Central memory CD8-positive, alpha-beta T cell (primary cell): ENCODE data around the gene TMC3.

Experiments used
- ATAC-seq: fragments of 150-1000 bp; cut with Tn5 transposase; replicated peaks from 2 replicates; pipeline ENCODE4 v1.10.0; 2022; ENCODE audit warnings: mild to moderate bottlenecking, moderate FRiP score, moderate number of reproducible peaks; ENCODE audit not compliant: poor library complexity, severe bottlenecking; ENCODE audit errors: extremely low read depth
- DNase-seq, 2 donors: peaks; one replicate each; pipeline ENCODE4 v3.0.0; 2021; ENCODE audit warnings: low spot score in 2 of 2
- H3K27ac Mint-ChIP-seq: one replicate; pipeline ENCODE4 v1.8.0; 2022; ENCODE audit warnings: low read depth, mild to moderate bottlenecking, moderate library complexity, mixed read lengths
- H3K27me3 Mint-ChIP-seq: one replicate; pipeline ENCODE4 v1.8.0; 2022; ENCODE audit warnings: mixed read lengths
- H3K36me3 Mint-ChIP-seq: one replicate; pipeline ENCODE4 v1.8.0; 2022; ENCODE audit warnings: mild to moderate bottlenecking, moderate library complexity, mixed read lengths; ENCODE audit not compliant: insufficient read depth
- H3K4me1 Mint-ChIP-seq: one replicate; pipeline ENCODE4 v1.8.0; 2022; ENCODE audit warnings: mixed read lengths
- H3K4me3 Mint-ChIP-seq: one replicate; pipeline ENCODE4 v1.8.0; 2022; ENCODE audit warnings: mild to moderate bottlenecking, moderate library complexity, mixed read lengths
- H3K9me3 Mint-ChIP-seq: one replicate; pipeline ENCODE4 v1.8.0; 2022; ENCODE audit warnings: mixed read lengths

TMC3 gene

GRCh38 chr15:81400640-81401236, 26.7 kb upstream of the TMC3 start:
- H3K27me3 Mint-ChIP-seq = peaks cover 21% of the 10 kb centered on the region

GRCh38 chr15:81398910-81399551, 25.0 kb upstream of the TMC3 start:
- no peak for ATAC-seq

More at GRCh38 chr15:81400640-81401236, 26.7 kb upstream of the TMC3 start:
- Mint-ChIP-seq H3K27ac (no peak overlapping the region), H3K9me3 (no peaks in the 10 kb centered on the region), H3K4me3 (no peak overlapping the region), H3K36me3 (no peaks in the 10 kb centered on the region), H3K4me1 (no peaks in the 10 kb centered on the region)
- DNase-seq (no peak), ATAC-seq (no peak)

GRCh38 chr15:81398456-81398855, 24.4 kb upstream of the TMC3 start:
- H3K36me3 Mint-ChIP-seq = no peaks in the 10 kb centered on the region
- ATAC-seq (no peak), DNase-seq (no peak)
- H3K4me1 Mint-ChIP-seq = no peaks in the 10 kb centered on the region
- no peaks in the 10 kb centered on the region for H3K9me3 Mint-ChIP-seq
- H3K4me3 Mint-ChIP-seq = no peak overlapping the region
- H3K27ac Mint-ChIP-seq = no peak overlapping the region
- H3K27me3 Mint-ChIP-seq = peaks cover 2% of the 10 kb centered on the region

More at GRCh38 chr15:81398910-81399551, 25.0 kb upstream of the TMC3 start:
- DNase-seq = no peak
- Mint-ChIP-seq H3K27ac (no peak overlapping the region), H3K27me3 (peaks cover 8% of the 10 kb centered on the region), H3K9me3 (no peaks in the 10 kb centered on the region), H3K36me3 (no peaks in the 10 kb centered on the region), H3K4me3 (no peak overlapping the region), H3K4me1 (no peaks in the 10 kb centered on the region)

- no peak for ATAC-seq
- no peaks in the 10 kb centered on the region for H3K27me3 Mint-ChIP-seq
- no peak for DNase-seq
- H3K27ac Mint-ChIP-seq = no peak overlapping the region
- H3K4me1 Mint-ChIP-seq = no peaks in the 10 kb centered on the region
- peaks cover 2% of the 10 kb centered on the region for H3K36me3 Mint-ChIP-seq
- H3K9me3 Mint-ChIP-seq = no peaks in the 10 kb centered on the region
- H3K4me3 Mint-ChIP-seq = no peak overlapping the region
These were observed 20.6 kb upstream of the TMC3 start for GRCh38 chr15:81394603-81395002.

- DNase-seq (no peak), ATAC-seq (no peak)
- peaks cover 2% of the 10 kb centered on the region for H3K36me3 Mint-ChIP-seq
- H3K27me3 Mint-ChIP-seq = no peaks in the 10 kb centered on the region
- H3K4me1 Mint-ChIP-seq = no peaks in the 10 kb centered on the region
- H3K9me3 Mint-ChIP-seq = no peaks in the 10 kb centered on the region
- no peak overlapping the region for H3K27ac Mint-ChIP-seq
- no peak overlapping the region for H3K4me3 Mint-ChIP-seq
These were observed 17.6 kb upstream of the TMC3 start for GRCh38 chr15:81391657-81392056.

- H3K27ac Mint-ChIP-seq = no peak overlapping the region
- H3K36me3 Mint-ChIP-seq = peaks cover 2% of the 10 kb centered on the region
- H3K27me3 Mint-ChIP-seq = no peaks in the 10 kb centered on the region
- peaks cover 4% of the 10 kb centered on the region for H3K4me1 Mint-ChIP-seq
- no peak for DNase-seq
- no peak overlapping the region for H3K4me3 Mint-ChIP-seq
- no peaks in the 10 kb centered on the region for H3K9me3 Mint-ChIP-seq
- ATAC-seq = no peak
These were observed 14.4 kb upstream of the TMC3 start for GRCh38 chr15:81388436-81388770.

GRCh38 chr15:81387621-81388435, 13.8 kb upstream of the TMC3 start:
- Mint-ChIP-seq H3K4me3 (no peak overlapping the region), H3K9me3 (no peaks in the 10 kb centered on the region), H3K36me3 (peaks cover 2% of the 10 kb centered on the region), H3K27me3 (no peaks in the 10 kb centered on the region), H3K27ac (no peak overlapping the region), H3K4me1 (peaks cover 4% of the 10 kb centered on the region)
- ATAC-seq (no peak), DNase-seq (no peak)

- Mint-ChIP-seq H3K9me3 (no peaks in the 10 kb centered on the region), H3K27ac (no peak overlapping the region), H3K4me3 (no peak overlapping the region), H3K27me3 (no peaks in the 10 kb centered on the region), H3K36me3 (no peaks in the 10 kb centered on the region), H3K4me1 (peaks cover 4% of the 10 kb centered on the region)
- no peak for DNase-seq
- ATAC-seq = no peak
These were observed 12.9 kb upstream of the TMC3 start for GRCh38 chr15:81386947-81387346.

- Mint-ChIP-seq H3K4me1 (peaks cover 4% of the 10 kb centered on the region), H3K36me3 (no peaks in the 10 kb centered on the region), H3K9me3 (no peaks in the 10 kb centered on the region), H3K4me3 (no peak overlapping the region), H3K27me3 (no peaks in the 10 kb centered on the region), H3K27ac (no peak overlapping the region)
- DNase-seq (no peak), ATAC-seq (no peak)
These were observed 11.7 kb upstream of the TMC3 start for GRCh38 chr15:81385721-81386076.

- Mint-ChIP-seq H3K4me1 (peaks cover 4% of the 10 kb centered on the region), H3K36me3 (no peaks in the 10 kb centered on the region), H3K27me3 (no peaks in the 10 kb centered on the region), H3K27ac (no peak overlapping the region), H3K4me3 (no peak overlapping the region), H3K9me3 (no peaks in the 10 kb centered on the region)
- no peak for ATAC-seq
- no peak for DNase-seq
These were observed 11.1 kb upstream of the TMC3 start for GRCh38 chr15:81384891-81385720.

GRCh38 chr15:81381720-81382119, 7.7 kb upstream of the TMC3 start:
- H3K27me3 Mint-ChIP-seq = peaks cover 12% of the 10 kb centered on the region
- no peaks in the 10 kb centered on the region for H3K9me3 Mint-ChIP-seq

GRCh38 chr15:81380668-81381067, 6.7 kb upstream of the TMC3 start:
- ATAC-seq (no peak), DNase-seq (no peak)
- no peaks in the 10 kb centered on the region for H3K9me3 Mint-ChIP-seq
- no peaks in the 10 kb centered on the region for H3K36me3 Mint-ChIP-seq
- H3K27ac Mint-ChIP-seq = no peak overlapping the region
- no peak overlapping the region for H3K4me3 Mint-ChIP-seq
- peaks cover 4% of the 10 kb centered on the region for H3K4me1 Mint-ChIP-seq
- H3K27me3 Mint-ChIP-seq = peaks cover 12% of the 10 kb centered on the region

More at GRCh38 chr15:81381720-81382119, 7.7 kb upstream of the TMC3 start:
- Mint-ChIP-seq H3K27ac (no peak overlapping the region), H3K4me3 (no peak overlapping the region), H3K36me3 (no peaks in the 10 kb centered on the region), H3K4me1 (peaks cover 4% of the 10 kb centered on the region)
- no peak for DNase-seq
- no peak for ATAC-seq
